ENCODE results near the gene SDR42E2. TPM values are rescaled to one million over a fixed set of nuclear protein-coding genes. Genes with fewer than 3 reads are reported as not detected.

Gene SDR42E2
- total and polyA plus RNA-seq, 2 of the 4 experiments (the other 2 are of a cell fraction) = not detected

DNA sequence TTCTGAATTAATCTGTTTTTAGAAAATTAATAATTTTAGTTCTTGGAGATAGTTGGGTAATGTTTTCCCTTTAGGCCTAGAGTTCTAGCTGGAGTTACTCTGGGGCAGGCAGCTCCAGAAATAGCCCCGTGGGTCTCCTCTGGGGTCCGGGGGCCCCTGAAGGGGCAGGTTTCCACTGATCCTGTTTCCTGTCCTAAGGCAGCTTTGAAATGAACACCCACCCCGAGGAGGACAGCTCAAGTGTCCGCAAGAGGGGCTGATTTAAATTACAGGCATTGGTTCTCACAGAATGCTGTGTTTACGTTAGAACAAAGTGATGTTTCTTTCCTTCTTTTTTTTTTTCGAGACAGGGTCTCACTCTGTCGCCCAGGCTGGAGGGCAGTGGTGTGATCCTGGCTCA lies 67.6 kb downstream of the SDR42E2 start:
- in situ Hi-C loops (cut with MboI; ENCODE audit: low sequenced_read_pairs) (no loop called here), dilution Hi-C loops (cut with HindIII; ENCODE audit: low sequenced_read_pairs, unreplicated experiment) (no loop called here), intact Hi-C loops (cut with micrococcal nuclease) (no loop called here)
- no peak overlapping the region for H3K56ac ChIP-seq (ENCODE audit: extremely low read depth, insufficient read depth, low read length)
- no peak overlapping the region for H2AK9ac ChIP-seq (replicated peaks; ENCODE audit: low read depth, low read length, poor library complexity)
- H3K4me2 ChIP-seq (ENCODE audit: low read depth, low read length) = no peak overlapping the region
- H3K18ac ChIP-seq (ENCODE audit: low read depth, low read length) = no peak overlapping the region
- H4K91ac ChIP-seq (ENCODE audit: insufficient read depth, low read depth, low read length) = no peak overlapping the region
- TF ChIP-seq, protein P1, sequence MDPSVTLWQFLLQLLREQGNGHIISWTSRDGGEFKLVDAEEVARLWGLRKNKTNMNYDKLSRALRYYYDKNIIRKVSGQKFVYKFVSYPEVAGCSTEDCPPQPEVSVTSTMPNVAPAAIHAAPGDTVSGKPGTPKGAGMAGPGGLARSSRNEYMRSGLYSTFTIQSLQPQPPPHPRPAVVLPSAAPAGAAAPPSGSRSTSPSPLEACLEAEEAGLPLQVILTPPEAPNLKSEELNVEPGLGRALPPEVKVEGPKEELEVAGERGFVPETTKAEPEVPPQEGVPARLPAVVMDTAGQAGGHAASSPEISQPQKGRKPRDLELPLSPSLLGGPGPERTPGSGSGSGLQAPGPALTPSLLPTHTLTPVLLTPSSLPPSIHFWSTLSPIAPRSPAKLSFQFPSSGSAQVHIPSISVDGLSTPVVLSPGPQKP (IDR thresholded peaks at IDR 0.05; ENCODE audit: borderline replicate concordance, low read depth, low read length) = no peak
- TF ChIP-seq, protein P2, sequence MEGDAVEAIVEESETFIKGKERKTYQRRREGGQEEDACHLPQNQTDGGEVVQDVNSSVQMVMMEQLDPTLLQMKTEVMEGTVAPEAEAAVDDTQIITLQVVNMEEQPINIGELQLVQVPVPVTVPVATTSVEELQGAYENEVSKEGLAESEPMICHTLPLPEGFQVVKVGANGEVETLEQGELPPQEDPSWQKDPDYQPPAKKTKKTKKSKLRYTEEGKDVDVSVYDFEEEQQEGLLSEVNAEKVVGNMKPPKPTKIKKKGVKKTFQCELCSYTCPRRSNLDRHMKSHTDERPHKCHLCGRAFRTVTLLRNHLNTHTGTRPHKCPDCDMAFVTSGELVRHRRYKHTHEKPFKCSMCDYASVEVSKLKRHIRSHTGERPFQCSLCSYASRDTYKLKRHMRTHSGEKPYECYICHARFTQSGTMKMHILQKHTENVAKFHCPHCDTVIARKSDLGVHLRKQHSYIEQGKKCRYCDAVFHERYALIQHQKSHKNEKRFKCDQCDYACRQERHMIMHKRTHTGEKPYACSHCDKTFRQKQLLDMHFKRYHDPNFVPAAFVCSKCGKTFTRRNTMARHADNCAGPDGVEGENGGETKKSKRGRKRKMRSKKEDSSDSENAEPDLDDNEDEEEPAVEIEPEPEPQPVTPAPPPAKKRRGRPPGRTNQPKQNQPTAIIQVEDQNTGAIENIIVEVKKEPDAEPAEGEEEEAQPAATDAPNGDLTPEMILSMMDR (conservative IDR thresholded peaks at IDR 0.05; ENCODE audit: low read depth, low read length) = no peak
- TF ChIP-seq FOS (IDR thresholded peaks at IDR 0.05; ENCODE audit: low read depth, low read length) (no peak), MXI1 (IDR thresholded peaks at IDR 0.05; ENCODE audit: borderline replicate concordance, low read depth, low read length) (no peak), CEBPB (IDR thresholded peaks at IDR 0.05; ENCODE audit: low read depth, low read length) (no peak), MAZ (IDR thresholded peaks at IDR 0.05; ENCODE audit: borderline replicate concordance, low read depth, low read length) (no peak), POLR2A (IDR thresholded peaks at IDR 0.05; ENCODE audit: low read depth, low read length) (no peak), MAFK (IDR thresholded peaks at IDR 0.05; ENCODE audit: low read depth, low read length) (no peak), BHLHE40 (IDR thresholded peaks at IDR 0.05; ENCODE audit: low read depth, low read length) (no peak), RCOR1 (IDR thresholded peaks at IDR 0.05; ENCODE audit: insufficient replicate concordance, low read length) (no peak), RAD21 (IDR thresholded peaks at IDR 0.05; ENCODE audit: low read length) (no peak), NFE2L2 (IDR thresholded peaks at IDR 0.05; ENCODE audit: low read depth, low read length) (no peak), SMC3 (IDR thresholded peaks at IDR 0.05; ENCODE audit: low read depth, low read length) (no peak), CHD1 (IDR thresholded peaks at IDR 0.05; ENCODE audit: low read depth, low read length) (no peak), RFX5 (IDR thresholded peaks at IDR 0.05; ENCODE audit: low read depth, low read length) (no peak)
- TF ChIP-seq, protein P3, sequence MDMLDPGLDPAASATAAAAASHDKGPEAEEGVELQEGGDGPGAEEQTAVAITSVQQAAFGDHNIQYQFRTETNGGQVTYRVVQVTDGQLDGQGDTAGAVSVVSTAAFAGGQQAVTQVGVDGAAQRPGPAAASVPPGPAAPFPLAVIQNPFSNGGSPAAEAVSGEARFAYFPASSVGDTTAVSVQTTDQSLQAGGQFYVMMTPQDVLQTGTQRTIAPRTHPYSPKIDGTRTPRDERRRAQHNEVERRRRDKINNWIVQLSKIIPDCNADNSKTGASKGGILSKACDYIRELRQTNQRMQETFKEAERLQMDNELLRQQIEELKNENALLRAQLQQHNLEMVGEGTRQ (IDR thresholded peaks at IDR 0.05; ENCODE audit: low read depth, low read length) = no peak
- peaks cover 12% of the 10 kb centered on the region for H3K36me3 ChIP-seq (ENCODE audit: control insufficient read depth, insufficient read depth, low read length)
- H3K9ac ChIP-seq (ENCODE audit: low read depth, low read length) = no peak overlapping the region
- no peak overlapping the region for H3K27ac ChIP-seq (ENCODE audit: insufficient read depth, low read length)
- peaks cover 14% of the 10 kb centered on the region for H4K20me1 ChIP-seq (ENCODE audit: insufficient read depth, low read length)
- H2BK15ac ChIP-seq (ENCODE audit: low read depth, low read length) = no peak overlapping the region
- H3K23ac ChIP-seq (ENCODE audit: low read depth, low read length) = no peak overlapping the region
- 54% methylated on average over 4 of the region's 7 CpGs; no CpG with 5 or more reads in 1 of the 2 experiments for WGBS, 2 experiments (ENCODE audit: extremely low coverage in 2 of 2, insufficient read length in 1 of 2)
- peaks cover 9 to 24% of the 10 kb centered on the region in 2 experiments; a peak in 3 of 4 replicates for H3K79me1 ChIP-seq (ENCODE audit: low read depth in 1 of 2, low read length in 2 of 2)
- no peak overlapping the region for H2BK120ac ChIP-seq (ENCODE audit: low read depth, low read length)
- CTCF ChIA-PET = no interaction called here
- no peak overlapping the region for H2AK5ac ChIP-seq (ENCODE audit: low read depth, low read length)
- no peak overlapping the region for H2AFZ ChIP-seq (replicated peaks; ENCODE audit: low read length, poor library complexity)
- DNase-seq (no peak), ATAC-seq (ENCODE audit: low read depth) (no peak)
- BruUV-seq (replicated peaks) = no TSS peak
- H3K9me3 ChIP-seq (ENCODE audit: control insufficient read depth, insufficient read depth, low read length) = no peaks in the 10 kb centered on the region
- no peak overlapping the region for H3K14ac ChIP-seq (replicated peaks; ENCODE audit: low read depth, low read length)
- H4K8ac ChIP-seq (ENCODE audit: low read depth in 2 of 2, low read length in 2 of 2) = no peak overlapping the region
- H3K4ac ChIP-seq (ENCODE audit: low read depth, low read length) = no peak overlapping the region
- H3K4me3 ChIP-seq (ENCODE audit: insufficient read depth, low read depth, low read length) = no peak overlapping the region
- H2BK20ac ChIP-seq (ENCODE audit: low read depth, low read length) = no peak overlapping the region
- no peak overlapping the region for H4K5ac ChIP-seq (ENCODE audit: low read depth, low read length)
- H3K27me3 ChIP-seq (ENCODE audit: control insufficient read depth, insufficient read depth, low read length) = no peaks in the 10 kb centered on the region
- H3K9me1 ChIP-seq (ENCODE audit: insufficient read depth, low read length) = peaks cover 3% of the 10 kb centered on the region
- POLR2A ChIA-PET (ENCODE audit: unreplicated experiment) = no interaction called here
- no peaks in the 10 kb centered on the region for H3K4me1 ChIP-seq (ENCODE audit: control insufficient read depth, insufficient read depth, low read length)
- no peak overlapping the region for H2BK5ac ChIP-seq (ENCODE audit: low read depth, low read length, poor library complexity, severe bottlenecking)

Measured in IMR-90 (cell line).